Kidney (tissue), 14 donors: ENCODE measurements around the gene CENPVL2. TPM values are rescaled to one million over a fixed set of nuclear protein-coding genes. Genes with fewer than 3 reads are reported as not detected.
"Not testable (repeated sequence)": the region's sequence is repeated elsewhere in the genome, so short reads cannot be mapped to it uniquely, and the experiment has no call there.

Experiments used
- DNase-seq, 5 donors: peaks; one replicate each; pipeline ENCODE4 v3.0.0-alpha.2; 2013 to 2020
- FAIRE-seq: peaks from 2 replicates; lab custom pipeline; 2012; peaks lifted over from hg19 to GRCh38; lab: Jason Lieb, UNC
- H3K27ac ChIP-seq, 2 donors: one replicate each; pipeline ENCODE4 v1.7.0; 2013; ENCODE audit warnings: low read depth in 2 of 2, low read length in 2 of 2, inconsistent platforms in 1 of 2
- H3K27me3 ChIP-seq: one replicate; pipeline ENCODE4 v1.7.1; 2013; ENCODE audit warnings: low read length, inconsistent platforms; ENCODE audit not compliant: control insufficient read depth, insufficient read depth
- H3K36me3 ChIP-seq, 3 donors: one replicate each; pipeline versions ENCODE4 v1.7.0 to v1.7.1; 2013; ENCODE audit warnings: low read length in 3 of 3, control low read depth in 1 of 3, inconsistent platforms in 1 of 3; ENCODE audit not compliant: insufficient read depth in 3 of 3, control insufficient read depth in 2 of 3
- H3K4me1 ChIP-seq, 3 donors: one replicate each; pipeline versions ENCODE4 v1.7.0 to v1.7.1; 2013; ENCODE audit warnings: low read length in 3 of 3, inconsistent platforms in 1 of 3, low read depth in 1 of 3; ENCODE audit not compliant: control insufficient read depth in 2 of 3, insufficient read depth in 2 of 3
- H3K4me3 ChIP-seq, 3 donors: one replicate each; pipeline versions ENCODE4 v1.7.0 to v1.8.1; 2013; ENCODE audit warnings: low read length in 3 of 3, control low read depth in 1 of 3, inconsistent platforms in 1 of 3
- H3K9ac ChIP-seq, 3 donors: one replicate each; pipeline versions ENCODE4 v1.7.0 to v1.7.1; 2013; ENCODE audit warnings: low read length in 3 of 3, control low read depth in 1 of 3, inconsistent platforms in 1 of 3
- H3K9me3 ChIP-seq, 3 donors: one replicate each; pipeline versions ENCODE4 v1.7.0 to v1.7.1; 2013; ENCODE audit warnings: low read length in 3 of 3, control low read depth in 1 of 3, inconsistent platforms in 1 of 3; ENCODE audit not compliant: control insufficient read depth in 2 of 3, insufficient read depth in 1 of 3
- intact Hi-C: fragments of 100-400 bp; cut with DNase I; formaldehyde crosslinking; loops from one replicate; pipeline ENCODE4 v1.11.1; 2022
- polyA plus RNA-seq: library from polyadenylated mRNA; stranded (reverse); fragments of 350-450 nt; fragmentation: Illumina TruSeq; extraction: RNeasy Lipid Tissue Mini Kit (QIAGEN cat#74804); gene quantifications from one replicate; pipeline ENCODE4 v1.2.3, GENCODE V29; 2014; ENCODE audit warnings: low read depth, low replicate concordance; ENCODE audit not compliant: insufficient read depth
- total RNA-seq: library from RNA; stranded (reverse); fragmentation: NEBNext Ultra II Directional; extraction: Animal tissue kit (Norgen Biotek cat#: 25700); gene quantifications from one replicate; pipeline ENCODE4 v1.2.1, GENCODE V29; 2021
- TF ChIP-seq, protein P1 (sequence below): IDR thresholded peaks from 3 replicates; pipeline ENCODE4 v1.5.1; 2012; ENCODE audit warnings: mild to moderate bottlenecking, moderate library complexity, borderline replicate concordance; ENCODE audit not compliant: insufficient read depth; ENCODE audit errors: extremely low read depth
- donor health status: control.
- donor health status: control.
- donor health status: control.
- donor health status: control.
- donor health status: control.
- donor health status: DM: yes; HTN: yes; CAD: no.
- donor health status: Normal renal cell carcinoma (clear cell type).

Gene CENPVL2
- total and polyA plus RNA-seq, 2 donors from 2014 or later, result not detected

DNA sequence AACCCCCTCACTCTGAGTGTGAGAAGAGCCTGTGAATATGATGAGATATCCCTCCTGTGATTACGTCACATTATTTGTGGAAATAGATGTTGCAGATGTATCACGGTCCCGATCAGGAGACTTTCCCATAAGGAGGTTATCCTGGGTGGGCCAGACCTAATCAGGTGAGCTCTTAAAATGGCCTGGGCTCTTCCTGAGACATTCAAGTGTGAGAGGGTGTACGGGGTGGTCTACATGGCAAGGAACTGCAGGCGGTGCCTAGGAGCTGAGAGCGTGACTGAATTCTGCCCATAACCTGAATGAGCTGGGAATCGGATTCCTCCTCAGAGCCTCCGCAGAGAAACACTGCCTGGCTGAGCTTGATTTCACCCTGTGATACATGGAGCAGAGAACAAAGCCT lies 14.8 kb upstream of the CENPVL2 start:
- Histone ChIP-seq H3K4me1 (no peaks in the 10 kb centered on the region), H3K9ac (no peak overlapping the region), H3K9me3 (no peaks in the 10 kb centered on the region), H3K36me3 (no peaks in the 10 kb centered on the region), H3K27ac (no peak overlapping the region), H3K4me3 (no peak overlapping the region), H3K27me3 (no peaks in the 10 kb centered on the region)
- DNase-seq (peak in 2 of 5 donors; percentile 6 to 8), FAIRE-seq (no peak)
- intact Hi-C loops, result no loop called here
- TF ChIP-seq, protein P1, sequence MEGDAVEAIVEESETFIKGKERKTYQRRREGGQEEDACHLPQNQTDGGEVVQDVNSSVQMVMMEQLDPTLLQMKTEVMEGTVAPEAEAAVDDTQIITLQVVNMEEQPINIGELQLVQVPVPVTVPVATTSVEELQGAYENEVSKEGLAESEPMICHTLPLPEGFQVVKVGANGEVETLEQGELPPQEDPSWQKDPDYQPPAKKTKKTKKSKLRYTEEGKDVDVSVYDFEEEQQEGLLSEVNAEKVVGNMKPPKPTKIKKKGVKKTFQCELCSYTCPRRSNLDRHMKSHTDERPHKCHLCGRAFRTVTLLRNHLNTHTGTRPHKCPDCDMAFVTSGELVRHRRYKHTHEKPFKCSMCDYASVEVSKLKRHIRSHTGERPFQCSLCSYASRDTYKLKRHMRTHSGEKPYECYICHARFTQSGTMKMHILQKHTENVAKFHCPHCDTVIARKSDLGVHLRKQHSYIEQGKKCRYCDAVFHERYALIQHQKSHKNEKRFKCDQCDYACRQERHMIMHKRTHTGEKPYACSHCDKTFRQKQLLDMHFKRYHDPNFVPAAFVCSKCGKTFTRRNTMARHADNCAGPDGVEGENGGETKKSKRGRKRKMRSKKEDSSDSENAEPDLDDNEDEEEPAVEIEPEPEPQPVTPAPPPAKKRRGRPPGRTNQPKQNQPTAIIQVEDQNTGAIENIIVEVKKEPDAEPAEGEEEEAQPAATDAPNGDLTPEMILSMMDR, result no peak

DNA sequence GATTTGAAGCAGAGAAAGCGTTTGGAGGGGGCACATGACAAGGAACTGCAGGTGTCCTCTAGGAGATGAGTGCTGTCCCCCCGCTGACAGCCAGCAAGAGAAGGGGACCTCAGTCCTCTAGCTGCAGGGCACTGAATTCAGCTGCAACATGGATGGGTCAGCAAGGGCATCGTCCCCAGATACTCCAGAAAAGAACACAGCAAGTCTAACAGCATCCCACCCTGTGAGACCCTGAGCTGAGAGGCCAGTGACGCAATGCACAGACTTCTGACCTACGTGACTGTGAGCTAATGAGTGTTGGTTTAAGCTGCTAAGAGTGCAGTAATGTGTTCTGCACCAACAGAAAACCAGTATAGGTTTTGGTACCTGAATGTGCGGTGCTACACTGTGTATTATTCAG lies 11.6 kb upstream of the CENPVL2 start:
- H3K27me3 ChIP-seq, result no peaks in the 10 kb centered on the region
- H3K27ac ChIP-seq, result no peak overlapping the region
- H3K9ac ChIP-seq, result no peak overlapping the region
- intact Hi-C loops, result no loop called here
- no peaks in the 10 kb centered on the region for H3K36me3 ChIP-seq
- DNase-seq, result peak in 2 of 5 donors; percentile 1 to 4
- no peaks in the 10 kb centered on the region for H3K4me1 ChIP-seq
- no peak overlapping the region for H3K4me3 ChIP-seq
- FAIRE-seq, result no peak
- no peaks in the 10 kb centered on the region for H3K9me3 ChIP-seq
- TF ChIP-seq, protein P1, result no peak

- FAIRE-seq, H3K27ac ChIP-seq, H3K9me3 ChIP-seq, H3K27me3 ChIP-seq, H3K4me1 ChIP-seq, DNase-seq, H3K36me3 ChIP-seq, H3K9ac ChIP-seq, intact Hi-C loops, H3K4me3 ChIP-seq: not testable (repeated sequence)
Measured at GRCh38 chrX:51681808-51682719, 567 bp downstream of the CENPVL2 start.

DNA sequence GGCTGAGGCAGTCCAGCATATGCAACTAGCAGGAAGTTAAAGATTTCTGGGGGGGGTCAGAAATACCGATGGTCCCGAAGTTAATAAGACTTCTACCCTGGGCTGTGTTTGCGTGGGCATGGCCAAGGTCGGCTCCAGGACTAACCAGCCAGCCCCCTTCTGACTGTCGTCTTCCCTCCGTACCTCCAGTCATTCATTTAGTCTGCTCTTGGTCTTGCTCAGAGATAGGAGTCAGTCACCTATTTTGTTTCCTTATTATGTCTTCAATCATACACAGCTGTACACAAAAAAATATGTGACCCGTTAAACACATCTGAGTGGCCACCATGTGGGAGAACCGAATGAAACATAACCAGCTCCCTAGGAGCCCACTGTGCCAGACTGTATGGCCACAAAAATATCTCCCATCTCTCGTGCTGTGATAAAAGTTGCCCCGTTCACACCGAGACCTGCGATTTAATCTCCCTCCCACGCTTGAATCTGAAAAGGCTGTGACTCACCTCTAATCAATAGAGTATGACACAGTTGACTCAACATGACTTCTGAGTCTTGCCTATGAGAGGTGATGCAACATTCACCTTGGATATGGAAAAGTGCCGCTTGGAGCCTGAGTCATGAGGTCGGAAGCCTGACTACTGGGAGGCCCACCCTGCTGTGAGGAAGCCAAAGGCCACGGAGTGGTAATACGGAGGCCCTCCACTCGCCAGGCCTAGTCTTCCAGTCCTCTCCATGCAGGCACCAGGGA lies 2.8 kb downstream of the CENPVL2 start:
- FAIRE-seq, H3K27me3 ChIP-seq, intact Hi-C loops, H3K36me3 ChIP-seq, H3K9me3 ChIP-seq, H3K4me3 ChIP-seq, DNase-seq, H3K4me1 ChIP-seq, H3K27ac ChIP-seq, H3K9ac ChIP-seq: not testable (repeated sequence)
